Measurements from ENCODE around the gene GPHA2.

GRCh38 chr11:64974124-64974523 lies 38.4 kb upstream of the GPHA2 start:
- TF ChIP-seq CTCF (IDR thresholded peaks at IDR 0.05; ENCODE audit: insufficient read depth, low read length, poor library complexity, severe bottlenecking): no peak
- TF ChIP-seq EZH2phosphoT487 (conservative IDR thresholded peaks at IDR 0.05; ENCODE audit: low read length): no peak

All from SU-DHL-6 (cell line).